MM.1S (cell line): ENCODE results near the gene HTRA3.

Experiments
- DNase-seq: peaks from one replicate; pipeline ENCODE4 v3.0.0-alpha.2; 2015
- H2AFZ ChIP-seq: fragments of 300-600 bp; sonication (generic); 2 replicates; pipeline ENCODE4 v1.6.0; 2016; ENCODE audit warnings: antibody characterized with exemption, low read length
- H3F3A ChIP-seq: fragments of 300-600 bp; sonication (generic); 2 replicates; pipeline ENCODE4 v1.6.1; 2016; ENCODE audit warnings: mild to moderate bottlenecking, antibody characterized with exemption, low read length, moderate library complexity, mixed read lengths; ENCODE audit not compliant: insufficient read depth
- H3K27ac ChIP-seq: fragments of 300-600 bp; sonication (generic); 2 replicates; pipeline ENCODE4 v1.5.1; 2016; ENCODE audit warnings: mild to moderate bottlenecking, low read length
- H3K27me3 ChIP-seq: fragments of 300-600 bp; sonication (generic); replicated peaks from 2 replicates; pipeline ENCODE4 v1.6.0; 2016; ENCODE audit warnings: low read length; ENCODE audit not compliant: insufficient read depth
- H3K36me3 ChIP-seq: fragments of 300-600 bp; sonication (generic); replicated peaks from 2 replicates; pipeline ENCODE4 v1.6.1; 2016; ENCODE audit warnings: mild to moderate bottlenecking, low read length, mixed read lengths; ENCODE audit not compliant: insufficient read depth
- H3K4me1 ChIP-seq: fragments of 300-600 bp; sonication (generic); 2 replicates; pipeline ENCODE4 v1.6.1; 2016; ENCODE audit warnings: low read length, mixed read lengths
- H3K4me2 ChIP-seq: fragments of 300-600 bp; sonication (generic); 2 replicates; pipeline ENCODE4 v1.6.0; 2016; ENCODE audit warnings: low read depth, low read length
- H3K4me3 ChIP-seq: fragments of 300-600 bp; sonication (generic); 2 replicates; pipeline ENCODE4 v1.5.1; 2016; ENCODE audit warnings: low read length, mixed read lengths
- H3K79me2 ChIP-seq: fragments of 300-600 bp; sonication (generic); 2 replicates; pipeline ENCODE4 v1.6.1; 2016; ENCODE audit warnings: mixed run types, low read length, mixed read lengths
- H3K9ac ChIP-seq: fragments of 300-600 bp; sonication (generic); 2 replicates; pipeline ENCODE4 v1.6.1; 2016; ENCODE audit warnings: low read length, mixed read lengths
- H3K9me2 ChIP-seq: fragments of 300-600 bp; sonication (generic); replicated peaks from 2 replicates; pipeline ENCODE4 v1.6.1; 2016; ENCODE audit warnings: mild to moderate bottlenecking, low read length, mixed read lengths; ENCODE audit not compliant: insufficient read depth
- H3K9me3 ChIP-seq: fragments of 300-600 bp; sonication (generic); replicated peaks from 2 replicates; pipeline ENCODE4 v1.6.1; 2016; ENCODE audit warnings: mild to moderate bottlenecking, low read length, mixed read lengths; ENCODE audit not compliant: insufficient read depth
- H4K20me1 ChIP-seq: fragments of 300-600 bp; sonication (generic); 2 replicates; pipeline ENCODE4 v1.6.1; 2016; ENCODE audit warnings: mild to moderate bottlenecking, low read length, moderate library complexity, mixed read lengths; ENCODE audit not compliant: insufficient read depth
- CTCF ChIP-seq: fragments of 300-600 bp; sonication (generic); IDR thresholded peaks from 2 replicates; pipeline ENCODE4 v1.5.1; 2016; ENCODE audit warnings: antibody characterized with exemption, low read length, mixed read lengths
- EZH2 ChIP-seq: fragments of 300-600 bp; sonication (generic); optimal IDR thresholded peaks from 2 replicates; pipeline ENCODE3; 2017; ENCODE audit warnings: low read depth, mild to moderate bottlenecking, antibody characterized with exemption, low read length, mixed read lengths
- EZH2phosphoT487 ChIP-seq: fragments of 300-600 bp; sonication (generic); IDR thresholded peaks from 2 replicates; pipeline ENCODE4 v1.6.1; 2018; ENCODE audit warnings: antibody characterized with exemption, low read length

The HTRA3 gene

GRCh38 chr4:8224975-8225625 is 44.5 kb upstream of the HTRA3 start:
- TF ChIP-seq EZH2 (no peak), EZH2phosphoT487 (no peak), CTCF (no peak)
- Histone ChIP-seq H3K4me2 (no peak overlapping the region), H3K4me1 (peaks cover 21% of the 10 kb centered on the region), H3K4me3 (no peak overlapping the region), H3K79me2 (no peaks in the 10 kb centered on the region), H3K27me3 (no peaks in the 10 kb centered on the region), H3K36me3 (no peaks in the 10 kb centered on the region), H4K20me1 (no peaks in the 10 kb centered on the region), H3K9me2 (no peaks in the 10 kb centered on the region), H3K27ac (no peak overlapping the region), H3F3A (no peaks in the 10 kb centered on the region), H3K9me3 (no peaks in the 10 kb centered on the region), H3K9ac (no peak overlapping the region), H2AFZ (no peak overlapping the region)
- no peak for DNase-seq

- H3K4me1 ChIP-seq: peaks cover 21% of the 10 kb centered on the region
- H3K9me3 ChIP-seq: no peaks in the 10 kb centered on the region
- H3K9ac ChIP-seq: no peak overlapping the region
- no peak for DNase-seq
- no peak overlapping the region for H3K4me3 ChIP-seq
- no peaks in the 10 kb centered on the region for H3K36me3 ChIP-seq
- TF ChIP-seq EZH2phosphoT487 (no peak), CTCF (no peak), EZH2 (no peak)
- H4K20me1 ChIP-seq: no peaks in the 10 kb centered on the region
- H3K79me2 ChIP-seq: no peaks in the 10 kb centered on the region
- H3K27ac ChIP-seq: no peak overlapping the region
- H3F3A ChIP-seq: no peaks in the 10 kb centered on the region
- H3K27me3 ChIP-seq: no peaks in the 10 kb centered on the region
- H2AFZ ChIP-seq: no peak overlapping the region
- no peak overlapping the region for H3K4me2 ChIP-seq
- H3K9me2 ChIP-seq: no peaks in the 10 kb centered on the region
These were observed 43.7 kb upstream of the HTRA3 start for GRCh38 chr4:8225706-8226443.

- Histone ChIP-seq H2AFZ (no peak overlapping the region), H3K9ac (no peak overlapping the region), H3K27me3 (no peaks in the 10 kb centered on the region), H3K4me2 (no peak overlapping the region), H3K79me2 (no peaks in the 10 kb centered on the region), H3K9me3 (no peaks in the 10 kb centered on the region), H3K36me3 (no peaks in the 10 kb centered on the region), H3K9me2 (no peaks in the 10 kb centered on the region), H3F3A (no peaks in the 10 kb centered on the region), H3K27ac (no peak overlapping the region), H3K4me1 (peaks cover 15% of the 10 kb centered on the region), H3K4me3 (no peak overlapping the region), H4K20me1 (no peaks in the 10 kb centered on the region)
- DNase-seq: no peak
- TF ChIP-seq EZH2phosphoT487: no peak
- no peak for TF ChIP-seq CTCF
- TF ChIP-seq EZH2: no peak
These were observed 42.3 kb upstream of the HTRA3 start for GRCh38 chr4:8227201-8227770.
